GM21825 (cell line): Measurements from ENCODE around the gene FOSB.
A peak's percentile ranks its signal among the peaks of the same experiment; 100 is the strongest.
"Not testable (repeated sequence)": the region's sequence is repeated elsewhere in the genome, so short reads cannot be mapped to it uniquely, and the experiment has no call there.

Experiments used
- ATAC-seq: cut with Tn5 transposase; IDR thresholded peaks from one replicate; pipeline ENCODE4 v1.9.1; 2021; ENCODE audit warnings: mild to moderate bottlenecking, moderate library complexity; ENCODE audit not compliant: unreplicated experiment

FOSB gene

DNA sequence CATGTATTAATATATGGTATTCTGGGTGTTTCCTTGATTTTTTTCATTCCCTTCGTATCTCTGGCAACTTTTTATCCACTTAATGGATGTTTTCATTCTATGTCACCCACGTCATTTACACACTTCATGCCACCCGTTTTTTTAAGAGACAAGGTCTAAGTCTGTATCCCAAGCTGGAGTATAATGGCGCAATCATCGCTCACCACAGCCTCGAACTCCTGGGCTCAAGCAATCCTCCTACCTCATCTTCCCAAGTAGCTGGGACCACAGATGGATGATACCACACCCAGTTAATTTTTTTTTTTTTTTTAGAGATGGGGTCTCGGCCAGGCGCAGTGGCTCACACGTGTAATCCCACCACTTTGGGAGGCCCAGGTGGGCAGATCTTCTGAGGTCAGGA is 36.1 kb downstream of the FOSB start:
- ATAC-seq, result no peak

DNA sequence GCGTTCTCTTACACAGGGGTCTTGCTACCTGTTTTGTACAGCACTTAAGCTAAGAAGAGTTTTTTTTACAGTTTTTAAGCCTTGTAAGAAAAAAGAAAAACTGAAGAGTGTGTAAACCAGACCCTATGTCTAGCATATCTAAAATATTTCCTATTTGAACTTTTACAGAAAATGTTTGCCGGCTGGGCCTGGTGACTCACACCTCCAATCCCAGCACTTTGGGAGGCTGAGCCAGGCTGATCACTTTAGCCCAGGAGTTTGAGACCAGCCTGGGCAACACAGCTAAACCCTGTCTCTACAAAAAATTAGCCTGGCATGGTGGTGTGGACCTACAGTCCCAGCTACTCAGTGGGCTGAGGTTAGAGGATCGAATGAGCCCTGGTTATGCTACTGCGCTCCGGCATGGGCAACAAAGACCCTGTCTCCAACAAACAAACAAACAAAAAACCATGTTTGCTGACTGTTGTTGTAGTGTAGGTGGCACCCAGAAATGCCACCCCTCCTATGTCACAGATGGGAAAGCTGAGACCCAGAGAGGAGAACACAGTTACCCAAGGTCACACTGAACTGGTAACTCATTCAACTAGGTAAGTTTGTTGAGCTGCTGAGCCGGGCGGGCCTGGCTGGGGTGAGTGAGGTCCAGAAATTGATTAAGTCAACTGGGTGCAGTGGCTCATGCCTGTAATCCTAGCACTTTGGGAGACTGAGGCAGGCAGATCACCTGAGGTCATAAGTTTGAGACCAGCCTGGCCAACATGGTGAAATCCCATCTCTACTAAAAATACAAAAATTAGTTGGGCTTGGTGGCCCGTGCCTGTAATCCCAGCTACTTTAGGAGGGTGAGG is 37.6 kb downstream of the FOSB start:
- ATAC-seq, result no peak

DNA sequence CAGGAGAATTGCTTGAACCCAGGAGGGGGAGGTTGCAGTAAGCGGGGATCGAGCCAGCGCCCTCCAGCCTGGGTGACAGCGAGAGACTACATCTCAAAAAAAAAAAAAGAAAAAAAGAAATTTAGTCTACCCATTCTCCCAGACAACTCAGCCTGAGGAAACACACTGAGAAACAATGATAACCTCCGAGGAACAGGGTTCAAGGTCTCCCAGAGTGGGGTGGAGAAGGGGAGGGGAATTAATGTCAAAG is 38.1 kb downstream of the FOSB start:
- no peak for ATAC-seq

DNA sequence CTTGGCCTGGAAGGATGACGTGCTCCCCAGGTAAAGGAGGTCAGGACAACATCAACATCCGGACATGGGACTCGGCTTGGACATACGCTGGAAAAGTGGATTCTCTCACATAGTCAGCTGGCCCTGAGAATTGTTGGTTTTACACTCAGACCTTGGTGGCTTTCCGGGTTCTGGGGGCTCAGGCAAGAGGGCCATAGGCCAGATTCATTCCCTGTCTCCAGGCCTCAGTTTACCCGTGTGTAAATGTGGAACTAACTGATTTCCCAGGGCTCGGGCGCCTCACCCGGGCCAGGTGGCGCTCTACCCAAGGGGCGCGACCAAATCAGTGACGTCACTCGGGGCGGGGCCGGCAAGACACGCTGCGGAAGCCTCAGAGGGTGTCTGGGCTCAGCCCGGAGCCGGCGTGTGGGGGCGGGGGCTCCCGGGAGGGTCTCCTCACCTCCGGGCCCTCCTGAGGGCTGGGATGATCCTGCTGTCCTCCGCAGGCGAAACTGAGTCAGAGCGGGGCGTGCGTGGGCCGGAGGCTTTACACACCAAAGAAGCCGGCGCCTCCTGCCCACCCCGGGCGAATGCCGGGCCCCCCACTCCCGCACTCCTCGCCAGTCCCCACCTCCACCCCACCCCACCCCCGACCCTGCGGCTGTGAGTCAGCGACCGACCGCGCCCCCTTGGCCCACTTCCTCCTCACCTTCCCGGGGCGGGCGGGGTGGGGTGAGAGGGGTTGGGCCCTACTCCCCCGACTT is 38.6 kb downstream of the FOSB start:
- peak; percentile 52 for ATAC-seq

DNA sequence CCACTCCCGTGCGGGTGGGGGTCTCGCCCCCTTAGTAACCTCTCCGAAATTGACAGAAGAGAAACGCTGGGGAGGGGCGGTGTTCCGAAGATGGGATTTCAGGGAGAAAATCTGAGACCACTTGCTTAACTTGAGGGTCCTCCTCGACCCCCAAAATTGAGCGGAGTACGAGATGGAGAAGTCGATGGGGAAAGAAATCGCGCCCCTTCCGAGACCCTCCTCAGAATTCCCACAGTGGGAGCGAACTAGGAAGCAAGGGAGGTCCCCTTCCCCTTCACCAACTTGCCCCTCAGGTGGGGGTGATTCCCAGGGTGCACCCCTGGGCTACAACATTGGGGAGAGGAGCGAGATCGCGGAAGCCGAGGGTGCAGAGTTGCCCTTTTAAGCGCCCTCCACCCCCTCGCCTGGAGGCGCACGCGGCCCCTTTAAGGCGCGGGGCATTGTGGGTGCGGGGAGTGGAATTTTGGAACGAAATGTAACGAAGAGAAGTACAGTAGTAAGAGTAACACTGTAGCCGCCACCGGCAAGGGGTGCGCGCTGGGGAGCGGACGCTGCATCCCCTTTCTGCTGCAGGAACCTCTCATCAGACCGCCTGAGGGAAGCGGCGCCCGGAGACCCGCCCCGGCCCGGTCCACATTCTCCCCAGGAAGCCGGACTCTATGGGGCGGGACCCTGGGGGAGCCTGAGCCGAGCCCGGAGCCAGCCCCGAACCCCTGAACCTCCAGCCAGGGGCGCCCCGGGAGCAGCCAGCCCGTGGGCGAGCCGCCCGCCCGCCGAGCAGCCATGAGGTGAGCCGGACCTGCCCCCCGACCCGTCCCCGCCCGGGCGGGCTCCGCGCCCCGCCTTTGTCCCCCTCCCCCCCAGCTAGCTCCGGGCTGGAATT is 39.4 kb downstream of the FOSB start, which contains the start of gene VASP:
Gene VASP, plus strand, starts transcription at position 491 of the 883 bp plus-strand sequence. Its CDS starts 293 bp downstream, at position 784.
- peak; percentile 46 for ATAC-seq

DNA sequence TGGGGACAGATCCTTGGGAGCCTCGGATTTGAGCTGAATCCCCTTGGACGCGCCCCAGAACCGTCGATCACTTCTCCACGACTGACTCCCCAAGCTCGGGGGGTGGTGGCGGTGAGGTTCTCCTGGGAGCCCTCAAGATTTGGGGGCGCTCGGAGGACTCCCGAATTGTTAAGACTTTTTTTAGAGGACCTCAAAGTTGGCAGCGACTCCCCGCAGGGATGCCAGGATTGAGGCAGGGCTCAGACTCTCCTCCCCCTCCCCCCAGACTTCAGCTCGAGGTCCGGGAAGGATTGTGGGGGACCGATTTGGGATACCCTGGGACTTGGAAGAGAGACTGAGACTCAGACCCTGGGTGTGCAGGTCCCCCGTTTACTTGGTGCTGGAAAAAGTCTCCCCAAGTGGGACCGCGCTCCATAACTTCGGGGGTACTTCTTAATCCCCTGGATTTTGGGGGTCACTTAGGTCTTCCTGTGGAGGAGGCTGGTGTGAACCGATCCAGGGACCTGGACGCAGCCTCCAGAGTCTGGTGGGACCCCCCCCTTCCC is 40.1 kb downstream of the FOSB start:
- ATAC-seq, result no peak

DNA sequence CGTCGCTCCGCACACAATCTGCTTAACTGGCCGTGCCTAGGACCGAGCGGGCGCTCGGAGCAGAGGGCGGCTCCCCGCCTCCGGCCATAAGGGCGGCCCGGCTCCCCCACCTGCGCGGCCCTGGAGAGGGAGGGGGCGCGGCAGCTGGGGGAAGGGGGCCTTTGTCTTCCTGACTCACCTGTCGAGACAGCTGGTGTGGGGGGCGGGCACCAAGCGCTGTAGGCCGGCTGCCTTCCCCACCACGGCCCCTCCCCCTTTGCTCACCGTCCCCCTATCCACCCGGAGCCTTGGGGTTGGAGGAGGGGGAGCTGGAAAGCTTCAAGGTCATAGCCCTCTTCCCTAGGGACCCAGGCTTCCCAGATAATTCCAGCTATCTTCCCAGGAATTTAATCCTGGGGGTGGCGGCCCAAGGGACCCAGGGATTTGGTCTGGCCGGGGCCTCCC is 40.6 kb downstream of the FOSB start:
- no peak for ATAC-seq

DNA sequence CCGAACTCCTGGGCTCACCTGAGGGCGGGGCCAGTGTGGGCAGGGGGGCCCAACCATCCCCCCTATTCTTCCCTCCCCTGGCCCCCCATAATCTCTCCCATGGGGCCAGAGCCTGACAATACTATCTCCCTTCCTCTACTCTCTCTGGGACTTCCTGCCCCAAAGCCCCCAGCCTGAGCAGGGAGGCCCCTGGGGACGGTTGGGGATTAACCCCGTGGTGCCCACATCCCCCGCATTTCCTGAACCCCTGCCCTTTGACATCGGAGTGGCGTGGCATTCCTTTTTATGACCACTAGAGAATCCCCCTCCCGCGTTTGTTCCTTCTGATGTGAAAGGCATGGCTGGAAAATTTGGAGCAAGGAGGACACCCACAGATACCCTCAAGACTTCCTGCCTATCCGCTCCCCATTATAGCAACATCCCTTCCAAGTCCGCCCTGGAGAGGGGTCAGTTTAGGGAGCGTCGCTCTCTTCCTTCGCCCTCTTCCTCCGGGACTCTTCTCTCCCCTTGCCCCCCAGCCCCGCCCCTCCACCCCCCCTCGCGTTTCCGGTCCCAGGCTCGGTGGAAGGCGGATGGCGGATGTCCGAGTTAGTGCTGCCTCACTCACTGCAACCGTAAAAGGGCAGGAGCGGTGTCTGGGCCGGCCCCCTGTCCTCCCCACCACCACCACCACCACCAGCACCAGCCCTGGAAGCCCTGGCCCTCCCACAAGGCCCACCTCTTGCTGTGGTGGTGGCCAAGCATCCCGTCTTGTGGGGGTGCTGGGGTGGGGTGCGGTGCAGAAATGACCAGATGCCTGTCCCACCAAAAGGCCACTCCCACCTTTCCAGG is 41.3 kb downstream of the FOSB start:
- peak; percentile 23 for ATAC-seq

DNA sequence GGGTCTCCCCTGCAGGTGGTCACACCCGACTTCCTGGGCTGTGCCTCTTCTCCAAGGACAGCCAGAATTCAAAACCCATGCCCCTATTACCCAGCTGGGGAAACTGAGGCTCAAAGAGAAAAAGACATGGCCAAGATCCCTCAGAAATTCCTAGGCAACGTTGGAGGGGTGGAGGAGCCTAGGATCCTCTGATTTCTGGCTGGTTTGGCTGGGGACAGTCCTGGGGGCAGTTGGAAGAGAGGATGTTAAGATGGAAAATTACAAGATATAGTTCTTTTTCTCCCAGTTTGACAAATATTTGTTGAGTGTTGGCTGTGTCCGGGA is 41.9 kb downstream of the FOSB start:
- ATAC-seq, result no peak

DNA sequence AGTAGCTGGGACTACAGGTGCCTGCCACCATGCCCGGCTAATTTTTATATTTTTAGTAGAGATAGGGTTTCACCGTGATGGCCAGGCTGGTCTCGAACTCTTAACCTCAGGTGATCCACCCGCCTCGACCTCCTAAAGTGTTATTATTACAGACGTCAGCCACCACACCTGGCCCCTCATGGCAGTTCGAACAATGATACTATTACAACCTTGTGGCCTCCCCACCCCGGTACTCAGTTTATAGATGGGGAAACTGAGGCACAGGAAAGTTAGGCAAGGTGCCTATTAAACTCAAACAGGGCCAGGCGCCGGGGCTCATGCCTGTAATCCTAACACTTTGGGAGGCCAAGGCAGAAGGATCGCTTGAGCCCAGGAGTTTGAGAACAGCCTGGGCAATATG is 42.6 kb downstream of the FOSB start:
- not testable (repeated sequence) for ATAC-seq

DNA sequence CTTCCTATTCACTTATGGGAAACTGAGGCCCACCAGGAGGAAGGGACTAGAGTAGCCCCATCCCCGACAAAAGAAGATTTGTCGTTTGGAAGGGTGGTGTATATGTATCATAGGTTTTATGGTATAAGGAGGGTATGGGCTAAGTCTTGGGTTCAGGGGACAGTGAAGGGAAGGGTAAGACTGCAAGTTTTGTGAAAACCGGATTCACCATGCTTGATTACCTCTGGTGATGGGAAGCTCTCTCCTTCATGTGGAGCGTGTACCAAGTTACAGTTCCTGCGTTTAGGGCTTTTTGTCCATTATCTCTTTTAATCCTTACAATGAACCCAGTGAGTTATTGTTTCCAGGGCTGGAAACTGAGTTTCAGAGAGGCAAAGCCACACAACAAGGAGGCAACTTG is 43.3 kb downstream of the FOSB start:
- no peak for ATAC-seq

DNA sequence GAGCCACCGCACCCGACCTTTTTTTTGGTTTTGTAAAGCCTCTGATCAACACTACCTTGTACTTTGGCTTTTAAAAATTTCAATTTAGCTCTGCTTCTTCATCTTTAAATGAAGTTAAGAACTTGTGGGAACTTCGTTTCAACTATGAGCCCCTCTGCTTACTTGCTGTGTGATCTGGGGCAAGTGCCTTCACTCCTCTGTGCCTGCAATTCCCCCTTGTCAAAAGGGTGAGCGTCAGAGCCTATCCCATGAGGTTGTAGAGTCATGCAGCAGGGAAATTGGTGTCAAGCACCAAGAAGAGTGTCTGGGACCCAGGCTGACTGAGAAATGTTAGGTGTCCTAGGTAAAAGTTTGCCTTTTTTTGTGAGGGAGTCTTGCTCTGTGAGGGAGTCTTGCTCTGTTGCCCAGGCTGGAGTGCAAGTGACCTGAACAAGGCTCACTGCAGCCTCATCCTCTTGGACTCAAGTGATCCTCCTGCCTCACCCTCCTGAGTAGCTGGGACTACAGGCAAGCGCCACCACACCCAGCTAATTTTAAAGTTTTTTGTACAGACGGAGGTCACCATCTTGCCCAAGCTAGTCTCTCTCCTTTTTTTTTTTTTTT is 45.2 kb downstream of the FOSB start:
- no peak for ATAC-seq

DNA sequence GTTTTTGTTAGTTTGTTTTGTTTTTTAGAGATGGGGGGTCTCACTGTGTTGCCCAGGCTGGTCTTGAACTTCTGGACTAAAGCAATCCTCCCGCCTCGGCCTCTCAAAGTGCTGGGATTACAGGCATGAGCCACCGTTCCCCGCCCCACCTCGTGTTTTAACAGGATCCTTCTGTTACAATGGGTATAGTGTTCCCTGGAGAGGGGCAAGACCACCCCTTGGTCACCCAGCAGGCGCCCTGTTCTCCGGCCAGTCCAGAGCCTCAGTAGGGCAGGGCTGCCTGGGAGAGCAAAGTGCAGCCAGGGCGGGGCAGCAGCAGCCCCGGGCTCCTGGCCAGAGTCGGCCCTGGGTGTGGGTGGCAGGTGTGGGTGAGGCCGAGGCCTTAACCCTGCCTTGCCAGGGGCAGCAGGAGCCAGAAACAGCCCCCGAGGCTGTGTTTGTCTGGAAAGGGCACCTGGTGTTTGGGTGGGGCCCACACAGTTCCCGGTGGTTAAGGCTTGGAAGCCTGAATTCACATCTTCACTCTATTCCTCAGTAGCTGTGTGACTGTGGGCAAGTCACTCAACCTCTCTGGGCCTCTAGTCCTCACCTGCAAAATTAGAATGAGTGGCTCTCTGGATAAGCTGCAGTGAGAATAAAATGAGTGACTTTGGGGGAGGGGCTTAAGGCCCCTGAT is 46.7 kb downstream of the FOSB start:
- no peak for ATAC-seq

DNA sequence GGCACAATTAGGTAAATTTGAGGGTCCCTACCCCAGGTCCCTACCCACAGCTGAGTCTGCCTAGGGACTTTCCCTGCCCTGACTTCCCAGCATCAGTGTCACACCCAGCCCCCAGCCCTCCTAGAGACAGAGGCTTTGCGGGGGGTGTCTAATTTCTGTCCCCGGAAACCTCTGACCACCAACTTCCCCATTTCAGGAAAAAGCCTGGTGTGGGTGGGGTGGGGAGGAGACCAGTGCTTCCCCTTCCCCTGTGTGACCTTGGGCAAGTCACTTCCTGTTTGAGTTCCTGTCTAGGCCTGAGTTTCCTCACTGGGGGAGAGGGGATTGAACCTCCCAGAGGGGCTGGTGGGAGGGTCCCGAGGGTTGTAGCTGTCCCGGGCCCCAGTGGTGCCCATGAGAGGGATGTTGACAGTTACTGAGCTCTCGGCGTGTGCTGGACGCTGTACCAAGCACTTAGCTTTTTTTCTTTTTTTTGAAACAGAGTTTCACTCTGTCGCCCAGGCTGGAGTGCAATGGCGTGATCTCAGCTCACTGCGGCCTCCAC is 47.4 kb downstream of the FOSB start:
- no peak for ATAC-seq

DNA sequence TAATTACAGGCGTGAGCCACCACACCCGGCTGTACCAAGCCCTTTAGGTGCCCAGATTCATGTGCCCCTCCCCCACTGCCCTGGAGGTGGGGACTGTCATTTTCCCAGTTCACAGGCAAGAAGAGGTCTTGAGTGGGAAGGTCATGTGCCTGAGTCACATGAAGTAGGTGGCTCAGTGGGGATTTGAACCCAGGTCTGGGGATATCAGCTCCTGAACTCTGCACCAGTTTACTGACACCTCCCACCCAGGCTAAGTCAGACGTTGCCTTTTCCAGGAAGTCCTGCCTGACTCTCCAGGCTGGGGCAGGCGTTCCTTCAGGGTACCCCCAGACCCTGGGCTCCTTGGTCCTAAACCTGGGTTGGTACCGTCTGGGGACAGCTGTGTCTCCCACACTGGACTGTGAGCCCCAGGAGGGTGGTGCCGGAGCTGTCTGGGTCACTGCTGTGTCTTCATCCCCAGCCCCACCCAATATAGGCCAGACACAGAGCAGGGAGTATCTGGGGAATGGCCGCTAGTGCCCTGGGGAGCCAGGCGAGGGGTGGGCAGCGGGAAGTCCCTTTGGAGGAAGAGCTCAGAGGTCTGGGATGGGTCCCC is 48.1 kb downstream of the FOSB start:
- no peak for ATAC-seq

DNA sequence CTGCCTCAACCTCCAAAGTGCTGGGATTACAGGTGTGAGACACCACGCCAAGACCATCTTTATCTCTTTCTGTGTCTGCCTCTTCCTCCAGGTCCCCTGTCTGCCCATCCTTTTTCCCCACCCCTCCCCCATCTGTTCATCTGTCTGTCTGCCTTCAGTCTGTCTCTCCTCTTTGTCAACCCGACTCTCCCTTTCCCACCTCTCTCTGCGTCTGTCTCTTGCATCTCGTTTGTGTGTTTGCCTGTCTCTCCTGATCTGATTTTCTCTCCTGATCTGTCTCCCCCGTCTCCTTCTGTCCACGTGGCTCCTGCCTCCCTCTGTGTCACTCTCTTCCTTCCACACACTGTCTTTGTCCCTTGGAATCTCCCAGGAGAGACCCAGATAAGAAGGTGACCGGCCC is 49.4 kb downstream of the FOSB start:
- no peak for ATAC-seq

DNA sequence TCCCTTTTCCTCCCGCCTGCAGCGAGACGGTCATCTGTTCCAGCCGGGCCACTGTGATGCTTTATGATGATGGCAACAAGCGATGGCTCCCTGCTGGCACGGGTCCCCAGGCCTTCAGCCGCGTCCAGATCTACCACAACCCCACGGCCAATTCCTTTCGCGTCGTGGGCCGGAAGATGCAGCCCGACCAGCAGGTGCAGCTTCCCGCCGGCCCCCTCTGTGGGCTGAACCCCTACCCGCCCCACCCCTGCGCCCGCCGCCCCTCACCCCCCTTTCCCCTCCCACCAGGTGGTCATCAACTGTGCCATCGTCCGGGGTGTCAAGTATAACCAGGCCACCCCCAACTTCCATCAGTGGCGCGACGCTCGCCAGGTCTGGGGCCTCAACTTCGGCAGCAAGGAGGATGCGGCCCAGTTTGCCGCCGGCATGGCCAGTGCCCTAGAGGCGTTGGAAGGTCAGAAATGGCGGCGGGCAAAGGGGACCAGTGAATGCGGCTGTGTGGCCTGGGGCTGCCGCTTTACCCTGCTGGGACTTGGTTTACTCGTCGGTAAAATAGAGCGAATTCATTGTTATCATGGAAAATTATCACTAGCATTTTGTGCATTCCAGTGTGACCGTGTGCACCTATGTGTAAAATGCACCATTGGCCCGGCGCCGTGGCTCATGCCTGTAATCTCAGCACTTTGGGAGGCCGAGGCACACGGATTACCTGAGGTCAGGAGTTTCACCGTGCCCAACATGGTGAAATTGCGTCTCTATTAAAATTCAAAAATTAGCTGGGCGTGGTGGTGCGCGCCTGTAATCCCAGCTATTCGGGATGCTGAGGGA is 50.1 kb downstream of the FOSB start:
- ATAC-seq, result no peak

DNA sequence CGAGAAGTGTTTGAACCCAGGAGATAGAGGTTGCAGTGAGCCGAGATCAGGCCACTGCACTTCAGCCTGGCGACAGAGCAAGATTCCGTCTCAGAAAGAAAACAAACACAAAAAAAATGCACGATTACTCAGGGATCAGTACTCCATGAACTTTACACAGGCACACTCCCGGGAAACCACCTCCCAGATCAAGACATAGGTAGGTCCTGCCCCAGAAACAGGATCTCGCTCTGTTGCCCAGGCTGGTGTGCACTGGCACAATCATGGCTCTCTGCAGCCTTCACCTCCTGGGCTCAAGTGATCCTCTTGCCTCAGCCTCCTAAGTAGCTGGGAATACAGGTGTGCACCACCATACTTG is 50.7 kb downstream of the FOSB start:
- ATAC-seq, result no peak
